HG03457 (cell line): Measurements from ENCODE around the gene RCAN1.

ENCODE experiments used
- ATAC-seq: cut with Tn5 transposase; IDR thresholded peaks from one replicate; pipeline ENCODE4 v1.9.1; 2021; ENCODE audit warnings: moderate number of reproducible peaks; ENCODE audit not compliant: unreplicated experiment

The RCAN1 gene

DNA sequence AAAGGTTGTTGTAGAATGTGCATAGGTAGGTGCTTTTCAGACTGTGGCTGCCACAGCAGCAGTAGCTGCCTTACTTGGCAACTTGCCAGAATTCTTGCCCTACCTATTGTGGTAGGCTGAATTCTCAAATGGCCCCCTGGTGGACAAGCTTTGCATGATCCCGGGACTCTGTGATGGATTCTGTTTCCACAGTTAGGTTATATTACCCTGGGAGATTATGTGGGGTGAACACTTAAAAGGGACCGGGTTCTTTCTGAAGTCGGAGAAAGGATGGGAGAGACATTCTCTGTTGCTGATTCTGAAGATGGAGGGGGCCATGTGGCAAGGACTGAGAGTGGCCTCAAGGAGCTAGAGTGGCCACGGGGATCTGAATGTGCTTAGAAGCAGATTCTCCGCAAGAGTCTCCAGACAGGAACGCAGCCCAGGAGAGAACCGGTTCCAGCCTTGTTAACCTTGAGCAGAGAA, 70.8 kb downstream of the RCAN1 start:
- ATAC-seq: no peak

DNA sequence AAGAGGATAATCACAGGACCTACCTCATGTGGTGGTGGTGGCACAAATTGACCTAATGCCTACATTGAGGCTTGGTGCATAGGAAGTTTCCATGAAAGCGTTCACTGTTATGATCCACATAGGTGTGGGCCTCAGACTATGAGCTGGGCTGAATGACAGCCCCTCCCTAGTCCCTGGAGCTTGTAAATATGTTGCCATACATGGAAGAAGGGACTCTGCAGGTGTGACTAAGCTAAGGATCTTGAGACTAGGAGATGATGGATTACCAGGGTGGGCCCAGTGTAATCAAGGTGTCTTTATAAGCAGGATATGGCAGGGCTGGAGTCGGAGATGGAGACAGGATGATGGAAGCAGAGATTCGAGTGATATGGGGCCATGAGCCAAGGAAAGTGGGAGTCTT, 71.9 kb downstream of the RCAN1 start:
- no peak for ATAC-seq

DNA sequence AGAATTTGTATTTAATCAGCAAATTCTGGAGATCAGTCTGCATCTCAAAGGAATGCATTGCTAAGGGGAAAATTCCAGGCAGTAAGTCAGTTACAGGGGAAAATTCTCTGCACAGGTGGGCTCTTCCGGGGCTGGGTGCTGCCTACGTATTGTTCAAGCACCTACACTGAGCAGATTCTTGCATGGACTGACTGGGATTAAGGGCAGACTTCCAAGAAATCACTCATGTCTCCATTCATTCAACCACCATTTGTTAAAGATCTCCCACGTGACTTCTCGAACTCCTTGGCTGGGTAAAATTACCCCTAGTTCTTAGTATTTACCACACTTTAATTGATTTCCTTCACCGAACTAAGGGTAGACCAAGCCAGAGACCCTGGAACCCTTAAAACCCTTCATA, 74.7 kb downstream of the RCAN1 start:
- no peak for ATAC-seq

DNA sequence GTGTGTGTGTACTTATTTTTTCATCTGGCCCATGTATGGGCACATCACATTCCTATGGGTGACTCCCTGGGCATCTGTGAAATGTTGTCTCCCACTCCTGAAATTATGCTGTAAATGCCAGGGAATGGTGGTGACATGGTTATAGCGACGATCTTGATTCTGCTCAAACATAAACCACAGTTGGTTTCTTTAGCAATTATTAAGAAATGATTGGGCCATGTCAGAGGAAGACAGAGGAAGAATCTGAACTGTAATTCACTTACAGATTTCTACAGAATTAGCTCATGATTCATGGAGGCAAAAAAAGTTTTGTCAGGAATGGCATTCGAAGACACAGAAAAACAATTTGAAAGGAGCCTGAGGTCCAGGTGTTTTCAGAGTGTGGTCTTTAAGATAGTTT, 77.1 kb downstream of the RCAN1 start:
- no peak for ATAC-seq

GRCh38 chr21:34536820-34537219, 78.1 kb downstream of the RCAN1 start:
- no peak for ATAC-seq

DNA sequence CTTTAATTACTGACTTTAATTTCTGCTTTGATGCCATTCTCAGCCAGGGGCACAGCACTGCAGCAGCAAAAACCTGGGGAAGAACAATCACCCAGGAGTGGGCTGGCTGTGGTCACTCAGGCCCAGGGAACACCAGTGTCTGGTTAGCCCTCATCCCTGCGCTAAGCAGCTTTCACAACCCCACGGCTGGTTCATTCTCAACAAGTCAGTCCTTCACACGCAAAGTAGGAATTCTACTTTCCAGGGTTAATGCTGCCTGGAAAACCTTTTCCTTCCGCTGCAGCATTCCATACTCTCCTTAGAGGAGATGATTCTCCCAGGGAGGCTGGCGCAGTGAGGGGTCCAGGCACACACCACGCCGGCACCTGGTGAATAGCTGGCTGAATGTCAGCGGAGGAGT, 78.6 kb downstream of the RCAN1 start:
- ATAC-seq: no peak

DNA sequence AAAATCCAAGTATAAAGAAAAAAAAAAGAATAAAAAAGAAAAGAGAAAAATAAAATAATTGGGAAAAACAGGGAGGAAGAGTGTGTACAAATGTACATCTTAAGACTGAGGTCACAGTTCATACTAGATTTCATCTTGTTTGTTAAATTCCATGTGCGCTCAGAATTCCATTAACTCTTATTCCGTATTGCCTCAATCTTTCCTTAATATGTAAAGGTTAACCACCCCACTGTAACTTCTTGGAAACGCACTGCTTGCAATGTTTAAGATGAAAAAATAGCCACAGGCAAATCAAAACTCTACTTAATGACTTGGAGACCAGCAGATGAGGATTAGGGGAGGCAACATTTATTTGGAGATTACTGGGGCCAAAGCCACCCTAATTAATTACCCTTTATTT, 79.0 kb downstream of the RCAN1 start:
- ATAC-seq: no peak

DNA sequence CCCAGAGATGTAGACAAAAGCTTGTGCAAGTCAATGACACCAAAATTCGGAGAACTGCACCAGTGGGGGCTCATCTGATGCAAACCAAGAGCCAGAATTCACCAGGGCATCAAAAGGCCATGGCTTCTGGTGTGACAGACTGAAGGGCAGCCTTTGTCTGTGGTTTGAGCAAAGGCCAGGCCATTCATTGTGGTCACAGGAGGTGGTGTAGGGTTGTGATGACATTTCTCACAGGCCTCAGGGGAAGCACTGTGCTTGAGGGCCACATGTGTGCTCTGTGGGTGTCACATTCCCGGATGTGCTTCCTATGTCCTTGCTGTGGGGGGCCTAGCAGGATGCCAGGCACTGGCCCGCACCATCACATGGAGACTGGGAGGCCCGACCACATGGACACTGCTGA, 80.4 kb downstream of the RCAN1 start:
- no peak for ATAC-seq

DNA sequence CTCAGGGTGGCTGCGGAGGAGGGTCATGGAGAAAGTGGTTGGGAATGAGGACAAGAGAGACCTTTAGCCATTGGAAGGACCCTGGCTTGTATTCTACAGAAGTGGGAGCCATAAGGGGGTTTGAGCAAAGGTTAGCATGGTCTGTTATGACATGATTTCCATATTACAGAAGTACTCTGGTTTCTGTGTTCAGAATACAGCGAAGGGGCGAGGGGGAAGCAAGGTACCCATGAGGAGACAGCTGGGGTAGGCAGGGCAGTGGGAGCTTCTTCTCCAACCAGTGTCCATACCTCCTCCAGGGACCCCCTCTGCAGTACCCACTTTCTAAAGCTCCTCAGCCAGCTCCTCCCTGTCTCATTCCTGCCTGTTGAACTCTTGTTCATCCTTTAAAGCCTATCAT, 81.0 kb downstream of the RCAN1 start:
- ATAC-seq: no peak

GRCh38 chr21:34531399-34531798, 83.5 kb downstream of the RCAN1 start:
- ATAC-seq: no peak

DNA sequence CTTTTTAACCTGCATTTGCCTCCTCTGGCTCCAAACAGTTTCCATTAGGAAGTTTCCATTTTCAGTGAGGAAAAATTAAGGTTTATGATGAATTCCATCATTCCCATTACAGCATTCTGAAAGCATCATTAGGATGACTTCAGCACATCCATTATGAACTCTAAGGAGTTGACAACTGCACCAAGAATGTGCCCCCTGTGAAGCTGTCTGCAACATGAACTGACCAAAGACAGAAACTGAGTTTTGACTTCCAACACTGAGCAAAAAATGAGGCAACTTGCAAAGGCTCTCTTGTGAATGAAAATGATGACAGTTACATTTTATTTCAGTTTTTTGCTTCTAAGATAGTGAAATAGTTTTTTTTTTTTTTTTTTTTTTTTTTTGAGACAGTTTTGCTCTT, 84.7 kb downstream of the RCAN1 start:
- no peak for ATAC-seq

DNA sequence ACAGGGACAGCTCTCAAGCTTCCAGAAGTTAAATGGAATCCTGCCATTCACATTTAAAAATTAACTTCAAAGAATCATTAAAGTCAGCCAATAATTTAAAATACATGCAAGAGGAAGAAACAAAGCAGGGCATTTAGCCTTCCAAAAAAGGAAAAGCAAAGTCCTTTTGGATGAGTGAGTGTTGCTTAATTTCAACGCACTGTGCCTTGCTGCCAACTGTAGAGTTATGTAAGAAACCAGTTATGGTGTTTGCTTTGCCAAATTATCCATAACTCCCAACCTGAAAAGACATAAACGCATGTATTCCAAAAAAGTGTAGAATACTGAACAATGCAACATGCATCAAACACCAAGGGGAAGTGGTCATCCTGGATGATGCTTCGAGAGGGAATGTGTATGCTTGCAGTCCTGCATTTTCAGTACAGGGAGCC, 86.8 kb downstream of the RCAN1 start:
- ATAC-seq: no peak

- ATAC-seq: no peak
Measured at GRCh38 chr21:34526618-34527290, 88.2 kb downstream of the RCAN1 start.

GRCh38 chr21:34526241-34526617, 88.7 kb downstream of the RCAN1 start:
- no peak for ATAC-seq

GRCh38 chr21:34524646-34525601, 90.0 kb downstream of the RCAN1 start:
- no peak for ATAC-seq

DNA sequence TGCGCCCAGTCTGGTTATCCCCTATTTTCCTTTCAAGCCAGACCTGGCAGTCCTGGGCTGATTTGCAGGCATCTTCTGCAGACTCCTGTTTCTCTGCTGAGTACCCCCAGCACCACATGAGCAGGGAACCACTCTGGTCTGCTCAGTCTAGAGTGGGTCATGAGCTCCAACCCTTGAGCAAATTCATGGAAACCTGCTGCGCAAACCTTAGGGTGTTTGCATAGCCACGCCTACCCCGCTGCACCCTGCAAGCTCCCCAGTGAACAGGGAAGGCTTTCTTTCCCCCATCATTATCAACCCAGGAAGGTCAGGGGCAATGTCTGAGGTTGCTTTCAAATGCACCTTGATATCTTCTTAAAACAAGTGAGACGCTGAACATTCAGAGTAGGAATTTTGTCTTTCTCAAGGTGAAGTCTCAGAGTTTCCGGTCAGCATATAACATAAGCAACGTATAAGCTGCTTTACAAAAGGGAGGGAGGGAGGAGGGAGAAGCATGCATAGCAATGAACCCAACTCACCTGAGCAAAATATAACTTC, 91.8 kb downstream of the RCAN1 start:
- ATAC-seq: no peak

- ATAC-seq: no peak
Measured at GRCh38 chr21:34522284-34522683, 92.6 kb downstream of the RCAN1 start.

DNA sequence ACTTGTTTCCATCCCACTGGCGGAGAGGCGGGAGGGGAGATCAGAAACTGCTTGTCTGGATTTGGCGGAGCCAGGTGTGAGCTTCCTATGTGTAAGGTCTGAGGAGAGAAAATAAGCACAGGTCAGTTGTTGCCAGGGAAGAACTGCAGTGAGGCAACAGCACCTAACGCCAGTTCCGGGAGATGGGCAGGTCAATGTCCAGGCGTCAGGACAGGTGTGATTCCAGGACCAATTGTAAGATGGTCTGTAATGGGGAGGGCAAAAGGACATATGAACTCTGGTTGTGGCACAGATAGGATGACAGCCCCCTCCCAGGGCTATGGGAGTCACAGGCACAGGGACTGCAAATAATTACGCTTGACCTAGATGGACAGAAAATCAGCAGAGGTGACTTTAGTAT, 93.4 kb downstream of the RCAN1 start:
- ATAC-seq: no peak

DNA sequence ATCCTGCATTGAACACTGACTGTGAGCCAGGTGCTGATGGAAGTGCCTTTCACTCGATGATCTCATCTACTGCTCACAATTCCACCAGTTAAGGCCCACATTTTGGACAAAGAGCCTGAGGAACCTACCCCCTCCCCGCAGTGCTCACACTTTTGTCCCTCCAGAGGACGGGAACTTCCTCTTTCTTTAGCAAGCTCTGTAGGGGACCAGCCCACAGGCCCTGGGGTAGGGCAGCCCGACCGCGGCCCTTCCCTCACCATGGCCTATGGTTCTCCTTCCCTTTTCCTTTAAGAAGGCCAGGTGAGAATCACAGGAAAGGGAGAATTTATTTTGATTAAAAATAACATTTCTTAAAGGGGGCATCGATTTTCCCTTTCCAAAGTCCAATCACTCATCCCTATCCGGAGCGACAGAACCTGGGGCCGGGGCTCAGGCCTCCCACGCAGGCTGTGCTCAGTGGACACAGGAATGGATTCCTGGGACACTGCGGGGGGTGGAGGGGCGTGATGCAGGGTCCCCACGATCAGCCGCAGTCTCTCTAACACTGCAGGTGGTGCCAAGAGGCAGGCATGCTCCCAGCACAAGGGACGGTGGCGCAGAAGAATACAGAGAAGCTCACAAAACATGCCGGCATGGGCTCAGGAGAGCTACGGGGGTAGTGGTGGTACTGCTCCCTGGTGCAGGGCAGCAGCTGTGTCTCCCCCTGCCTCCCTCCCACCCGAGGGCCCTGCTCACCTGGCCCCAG, 94.0 kb downstream of the RCAN1 start:
- no peak for ATAC-seq

- ATAC-seq: no peak
Measured at GRCh38 chr21:34520281-34520680, 94.6 kb downstream of the RCAN1 start.

DNA sequence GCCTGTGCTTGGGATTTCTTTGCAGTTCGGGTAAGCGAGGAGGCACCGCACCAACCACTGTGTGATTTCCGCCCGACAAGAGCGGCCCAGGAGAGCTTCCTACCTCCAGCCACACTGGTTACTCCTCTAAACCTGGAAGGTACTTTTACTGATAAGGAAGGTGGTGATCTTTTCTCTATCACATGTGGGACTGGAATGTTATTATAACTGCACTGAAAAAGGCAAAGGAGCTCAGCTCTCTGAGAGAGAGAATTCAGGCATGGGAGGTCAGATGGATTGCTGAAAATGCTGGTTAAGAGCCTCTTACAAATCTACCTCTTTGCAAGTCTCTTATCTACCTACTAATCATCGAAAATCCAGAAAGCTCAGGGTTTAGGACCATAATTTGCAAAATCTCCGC, 95.2 kb downstream of the RCAN1 start:
- no peak for ATAC-seq
